Activated CD4-positive, alpha-beta T cell treated with anti-CD3 and anti-CD28 coated beads for 24 hours (primary cell): ENCODE data around the gene SSX2B.
"Not testable (repeated sequence)": the region's sequence is repeated elsewhere in the genome, so short reads cannot be mapped to it uniquely, and the experiment has no call there.

ENCODE experiments used
- DNase-seq, 2 donors: peaks; one replicate each; pipeline ENCODE4 v3.0.0-alpha.2; 2020; ENCODE audit warnings: low read depth in 2 of 2

SSX2B gene, protein sequence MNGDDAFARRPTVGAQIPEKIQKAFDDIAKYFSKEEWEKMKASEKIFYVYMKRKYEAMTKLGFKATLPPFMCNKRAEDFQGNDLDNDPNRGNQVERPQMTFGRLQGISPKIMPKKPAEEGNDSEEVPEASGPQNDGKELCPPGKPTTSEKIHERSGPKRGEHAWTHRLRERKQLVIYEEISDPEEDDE

GRCh38 chrX:52750952-52751351 lies at the start of gene SSX2B:
Gene SSX2B (plus strand): TSS chrX:52751252. CDS start chrX:52752681, 1,429 bp downstream.
- DNase-seq, result not testable (repeated sequence)

GRCh38 chrX:52707078-52707477 lies 44.0 kb upstream of the SSX2B start, which contains the start of gene SSX2:
Gene SSX2 (minus strand): TSS chrX:52707178. CDS start chrX:52705749, 1,429 bp downstream.
- not testable (repeated sequence) for DNase-seq

DNA sequence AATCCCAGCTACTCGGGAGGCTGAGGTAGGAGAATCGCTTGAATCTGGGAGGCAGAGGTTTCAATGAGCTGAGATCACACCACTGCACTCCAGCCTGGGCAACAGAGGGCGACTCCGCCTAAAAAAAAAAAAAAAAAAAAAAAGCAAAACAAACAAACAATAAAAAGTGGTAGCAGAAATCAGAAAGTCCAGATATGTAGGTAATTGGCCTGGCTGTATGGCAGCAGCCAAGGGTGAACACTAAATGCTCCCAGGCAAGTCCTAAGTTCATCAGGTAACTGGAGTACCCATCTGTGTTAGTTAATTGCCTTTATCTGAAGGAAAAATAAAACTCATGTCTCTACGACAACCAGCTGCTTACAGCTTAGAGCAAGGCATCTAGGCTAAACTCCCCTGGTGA lies 14.9 kb downstream of the SSX2B start:
- not testable (repeated sequence) for DNase-seq

DNA sequence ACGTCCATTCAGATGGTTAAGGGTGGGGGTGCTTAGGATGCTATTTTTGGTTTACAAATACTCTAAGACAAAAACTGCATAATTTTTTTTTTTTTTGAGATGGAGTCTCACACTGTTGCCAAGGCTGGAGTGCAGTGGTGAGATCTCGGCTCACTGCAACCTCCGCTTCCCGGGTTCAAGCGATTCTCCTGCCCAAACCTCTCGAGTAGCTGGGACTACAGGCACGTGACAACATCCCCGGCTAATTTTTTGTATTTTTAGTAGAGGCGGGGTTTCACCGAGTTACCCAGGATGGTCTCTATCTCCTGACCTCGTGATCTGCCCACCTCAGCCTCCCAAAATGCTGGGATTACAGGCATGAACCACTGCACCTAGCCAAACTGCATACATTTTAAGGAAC lies 22.5 kb downstream of the SSX2B start:
- DNase-seq, result not testable (repeated sequence)

DNA sequence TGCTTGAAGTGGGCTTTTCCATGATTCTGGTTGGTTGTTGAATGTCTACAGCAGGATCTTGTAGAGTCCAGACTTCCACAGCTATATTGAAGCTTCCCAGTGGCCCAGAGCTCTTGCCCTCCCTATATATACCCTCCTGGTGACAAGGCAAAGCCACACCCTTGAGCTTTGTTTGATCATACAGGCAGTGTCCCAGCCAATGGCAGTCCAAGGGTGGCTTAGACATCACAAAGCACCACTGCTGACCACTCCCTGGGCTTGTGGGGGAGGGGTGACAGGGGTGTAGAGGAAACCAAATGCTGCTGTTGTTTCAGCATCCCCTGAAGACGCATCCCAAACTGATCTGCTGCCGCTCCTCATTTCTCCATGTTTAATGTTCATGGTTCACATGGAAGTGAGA lies 46.3 kb downstream of the SSX2B start, which contains the start of gene SPANXN5:
Gene SPANXN5, minus strand, starts transcription at position 101 of the 400 bp plus-strand sequence. Its CDS starts 79 bp downstream, at position 22.
- DNase-seq, result not testable (repeated sequence)

GRCh38 chrX:52804876-52805275 lies 53.8 kb downstream of the SSX2B start:
- DNase-seq, result not testable (repeated sequence)
